ES-I3 (cell line): Measurements from ENCODE around the gene GTPBP8.

Source experiments
- H3K36me3 ChIP-seq: 2 replicates; pipeline ENCODE4 v1.6.1; 2013; ENCODE audit warnings: mild to moderate bottlenecking, low read length, control low read depth, moderate library complexity; ENCODE audit not compliant: insufficient read depth
- H3K4me1 ChIP-seq: 2 replicates; pipeline ENCODE4 v1.6.1; 2013; ENCODE audit warnings: mild to moderate bottlenecking, control low read depth, low read length; ENCODE audit not compliant: insufficient read depth
- H3K9ac ChIP-seq: 2 replicates; pipeline ENCODE4 v1.6.1; 2013; ENCODE audit warnings: low read depth, mild to moderate bottlenecking, low read length, moderate library complexity
- H3K9me3 ChIP-seq: 2 replicates; pipeline ENCODE4 v1.6.1; 2013; ENCODE audit warnings: mild to moderate bottlenecking, low read length, moderate library complexity; ENCODE audit not compliant: control insufficient read depth, insufficient read depth

The GTPBP8 gene

GRCh38 chr3:112976953-112977352 is 13.8 kb upstream of the GTPBP8 start:
- no peaks in the 10 kb centered on the region for H3K4me1 ChIP-seq

GRCh38 chr3:112979244-112979832 is 11.4 kb upstream of the GTPBP8 start:
- H3K9ac ChIP-seq = no peak overlapping the region
- H3K36me3 ChIP-seq = no peaks in the 10 kb centered on the region
- no peaks in the 10 kb centered on the region for H3K4me1 ChIP-seq
- no peaks in the 10 kb centered on the region for H3K9me3 ChIP-seq

More at GRCh38 chr3:112976953-112977352, 13.8 kb upstream of the GTPBP8 start:
- Histone ChIP-seq H3K9ac (no peak overlapping the region), H3K9me3 (no peaks in the 10 kb centered on the region), H3K36me3 (no peaks in the 10 kb centered on the region)

DNA sequence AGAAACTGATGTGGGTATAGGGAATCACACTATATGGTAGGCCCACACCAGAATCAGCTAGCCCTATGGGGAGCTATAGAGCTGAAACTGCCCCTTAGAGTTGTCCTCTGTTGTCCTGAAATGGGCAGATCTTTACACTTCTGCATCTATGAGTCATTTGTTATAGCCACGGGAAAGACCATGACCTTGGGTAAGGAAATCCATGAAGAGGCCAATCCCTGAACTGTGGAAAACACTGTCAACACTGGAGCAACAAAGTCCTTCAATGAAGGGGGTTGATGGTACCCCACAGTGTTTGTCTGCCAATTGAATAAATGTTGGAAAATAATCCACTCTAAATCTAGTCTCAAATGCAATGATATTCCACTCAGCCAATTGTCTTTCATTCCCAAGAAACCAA is 10.7 kb upstream of the GTPBP8 start:
- H3K9me3 ChIP-seq = no peaks in the 10 kb centered on the region
- no peaks in the 10 kb centered on the region for H3K36me3 ChIP-seq
- no peaks in the 10 kb centered on the region for H3K4me1 ChIP-seq
- no peak overlapping the region for H3K9ac ChIP-seq

DNA sequence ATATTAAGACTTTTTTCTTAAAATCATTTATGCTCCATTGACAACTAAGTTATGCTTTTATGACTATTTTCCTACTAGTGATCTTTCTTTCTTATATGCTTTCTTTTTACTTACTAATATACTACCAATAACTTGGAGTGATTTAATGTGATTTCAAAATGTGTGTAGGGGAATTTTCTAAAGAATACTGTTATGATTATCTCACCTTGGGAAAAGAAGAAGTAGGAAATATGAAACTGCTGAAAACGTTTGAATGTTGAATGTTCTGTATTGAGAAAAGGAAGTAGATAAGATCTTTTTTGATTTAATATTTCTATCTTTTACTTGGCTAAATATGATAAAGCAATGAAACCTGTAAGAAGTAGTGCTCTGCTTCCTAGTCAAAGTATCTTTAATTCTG is 8.1 kb upstream of the GTPBP8 start:
- no peaks in the 10 kb centered on the region for H3K9me3 ChIP-seq
- no peak overlapping the region for H3K9ac ChIP-seq
- H3K36me3 ChIP-seq = no peaks in the 10 kb centered on the region
- H3K4me1 ChIP-seq = no peaks in the 10 kb centered on the region

DNA sequence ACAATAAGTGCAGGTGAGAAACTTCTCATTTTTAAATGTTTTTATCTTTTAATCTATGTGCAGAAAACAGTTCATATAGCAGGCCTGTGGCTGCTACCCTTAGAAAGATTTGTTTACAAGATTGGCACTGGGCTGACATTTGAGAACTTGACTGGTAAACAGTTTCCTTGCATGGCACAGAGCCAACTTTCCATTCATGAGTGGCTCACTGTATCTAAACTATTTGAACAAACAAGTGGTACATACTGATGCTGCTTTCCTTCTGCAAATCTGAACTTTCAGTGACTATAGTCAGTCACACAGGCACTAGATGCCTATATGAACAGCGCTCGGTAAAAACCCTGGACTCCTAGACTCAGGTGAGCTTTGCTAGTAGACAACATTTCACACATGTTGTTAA is 6.3 kb upstream of the GTPBP8 start:
- Histone ChIP-seq H3K36me3 (no peaks in the 10 kb centered on the region), H3K9ac (no peak overlapping the region), H3K4me1 (no peaks in the 10 kb centered on the region), H3K9me3 (no peaks in the 10 kb centered on the region)

DNA sequence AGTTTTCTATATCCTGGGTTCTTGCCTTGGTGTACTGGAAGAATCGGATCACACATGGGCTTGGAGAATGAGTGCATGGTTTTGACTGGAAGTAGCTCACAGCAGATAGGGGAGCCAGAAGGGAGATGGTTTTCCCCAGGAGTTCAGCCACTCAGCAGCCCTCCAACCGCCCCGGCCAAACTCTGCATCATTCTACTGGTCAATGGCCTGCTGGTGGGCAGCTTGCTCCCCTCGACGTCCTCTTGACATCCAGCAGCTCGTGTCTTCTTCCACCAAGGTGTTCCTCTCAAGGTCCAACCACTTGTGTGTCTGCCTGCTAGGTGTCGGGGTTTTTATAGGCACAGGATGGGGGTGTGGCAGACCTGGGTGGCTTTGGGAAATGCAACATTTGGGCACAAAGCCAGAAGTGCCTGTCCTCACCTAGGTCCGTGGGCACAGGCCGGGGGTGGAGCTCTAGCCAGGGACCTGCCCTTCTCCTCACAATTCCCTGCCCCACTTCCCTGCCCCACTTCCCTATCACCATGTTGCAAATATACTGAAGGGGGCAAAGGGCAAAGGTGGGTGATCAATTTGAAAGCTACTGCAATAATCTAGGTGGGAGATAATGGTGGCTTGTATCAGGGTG is 3.0 kb upstream of the GTPBP8 start:
- H3K4me1 ChIP-seq = no peaks in the 10 kb centered on the region

GRCh38 chr3:112995800-112996199 is 5.0 kb downstream of the GTPBP8 start:
- peaks cover 4% of the 10 kb centered on the region; the same call in 1 of the 2 replicates for H3K4me1 ChIP-seq
- no peaks in the 10 kb centered on the region for H3K9me3 ChIP-seq
- H3K9ac ChIP-seq = no peak overlapping the region
- no peaks in the 10 kb centered on the region; the same call in 1 of the 2 replicates for H3K36me3 ChIP-seq

More for the DNA sequence above, 3.0 kb upstream of the GTPBP8 start:
- no peaks in the 10 kb centered on the region for H3K36me3 ChIP-seq
- H3K9ac ChIP-seq = no peak overlapping the region
- no peaks in the 10 kb centered on the region for H3K9me3 ChIP-seq

DNA sequence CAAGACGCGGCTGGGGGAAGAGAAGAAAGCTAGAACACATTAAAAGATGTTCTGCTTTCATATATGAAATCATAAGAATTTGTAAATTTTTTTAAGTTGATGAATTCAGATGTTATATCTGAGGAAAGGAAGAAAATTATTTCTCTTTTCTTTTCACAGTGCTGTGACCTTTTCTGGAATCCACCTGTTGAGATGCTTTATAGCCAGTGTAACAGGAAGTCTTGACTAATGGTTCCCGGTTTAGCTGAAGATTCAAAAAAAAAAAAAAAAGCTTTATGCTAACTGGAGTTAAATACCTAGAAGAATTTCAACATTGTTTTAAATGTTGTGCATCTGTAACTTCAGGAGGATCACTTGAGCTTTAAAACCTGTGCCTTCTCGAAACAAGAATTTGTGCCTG is 9.9 kb downstream of the GTPBP8 start:
- Histone ChIP-seq H3K9me3 (no peaks in the 10 kb centered on the region), H3K9ac (no peak overlapping the region), H3K36me3 (peaks cover 14% of the 10 kb centered on the region), H3K4me1 (no peaks in the 10 kb centered on the region; the same call in 1 of the 2 replicates)

GRCh38 chr3:113002037-113002436 is 11.3 kb downstream of the GTPBP8 start:
- no peak overlapping the region; the same call in 1 of the 2 replicates for H3K9ac ChIP-seq

DNA sequence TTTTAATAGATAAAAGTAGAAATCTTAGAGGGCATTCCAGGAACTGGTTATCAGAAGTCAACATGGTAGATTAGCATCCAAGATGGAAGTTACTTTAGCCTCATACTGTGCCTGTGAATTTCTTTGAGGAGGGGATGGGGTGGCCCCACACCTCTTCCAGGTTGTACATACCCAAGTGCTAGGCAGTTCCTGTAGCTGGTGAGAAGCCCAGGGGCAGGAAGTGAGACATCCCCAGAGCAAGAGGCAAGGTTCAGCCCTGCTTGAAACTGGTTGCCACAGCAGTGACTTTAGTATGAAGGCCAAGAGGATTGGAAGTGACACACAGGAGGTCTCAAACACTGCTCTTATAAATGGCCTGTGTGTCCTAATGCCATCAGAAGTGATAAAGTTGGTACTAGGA is 11.9 kb downstream of the GTPBP8 start:
- peaks cover 22% of the 10 kb centered on the region for H3K36me3 ChIP-seq
- H3K9ac ChIP-seq = no peak overlapping the region
- H3K9me3 ChIP-seq = no peaks in the 10 kb centered on the region
- H3K4me1 ChIP-seq = no peaks in the 10 kb centered on the region; the same call in 1 of the 2 replicates

More at GRCh38 chr3:113002037-113002436, 11.3 kb downstream of the GTPBP8 start:
- H3K9me3 ChIP-seq = no peaks in the 10 kb centered on the region
- no peaks in the 10 kb centered on the region; the same call in 1 of the 2 replicates for H3K4me1 ChIP-seq
- H3K36me3 ChIP-seq = peaks cover 22% of the 10 kb centered on the region

DNA sequence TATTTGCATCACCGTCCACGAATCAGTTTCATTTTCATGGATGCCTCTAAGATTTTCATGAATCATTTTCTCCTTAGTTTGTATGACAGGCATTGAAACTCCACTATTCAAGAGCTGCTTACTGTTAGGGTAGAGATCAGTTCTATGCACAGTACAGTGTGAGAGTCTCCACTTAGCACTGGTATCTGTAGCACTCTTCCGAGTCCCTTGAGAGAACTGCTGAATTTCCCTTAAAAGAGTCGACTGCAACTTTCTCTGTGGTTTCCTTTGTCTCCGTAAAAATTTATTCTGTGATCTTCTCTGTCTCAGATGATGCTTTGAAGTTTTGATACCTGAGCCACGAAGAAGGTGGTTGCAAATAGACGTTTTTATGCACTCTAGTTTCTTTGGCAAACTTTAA is 14.8 kb downstream of the GTPBP8 start:
- Histone ChIP-seq H3K4me1 (no peaks in the 10 kb centered on the region; the same call in 1 of the 2 replicates), H3K36me3 (peaks cover 25% of the 10 kb centered on the region), H3K9ac (no peak overlapping the region), H3K9me3 (no peaks in the 10 kb centered on the region)

DNA sequence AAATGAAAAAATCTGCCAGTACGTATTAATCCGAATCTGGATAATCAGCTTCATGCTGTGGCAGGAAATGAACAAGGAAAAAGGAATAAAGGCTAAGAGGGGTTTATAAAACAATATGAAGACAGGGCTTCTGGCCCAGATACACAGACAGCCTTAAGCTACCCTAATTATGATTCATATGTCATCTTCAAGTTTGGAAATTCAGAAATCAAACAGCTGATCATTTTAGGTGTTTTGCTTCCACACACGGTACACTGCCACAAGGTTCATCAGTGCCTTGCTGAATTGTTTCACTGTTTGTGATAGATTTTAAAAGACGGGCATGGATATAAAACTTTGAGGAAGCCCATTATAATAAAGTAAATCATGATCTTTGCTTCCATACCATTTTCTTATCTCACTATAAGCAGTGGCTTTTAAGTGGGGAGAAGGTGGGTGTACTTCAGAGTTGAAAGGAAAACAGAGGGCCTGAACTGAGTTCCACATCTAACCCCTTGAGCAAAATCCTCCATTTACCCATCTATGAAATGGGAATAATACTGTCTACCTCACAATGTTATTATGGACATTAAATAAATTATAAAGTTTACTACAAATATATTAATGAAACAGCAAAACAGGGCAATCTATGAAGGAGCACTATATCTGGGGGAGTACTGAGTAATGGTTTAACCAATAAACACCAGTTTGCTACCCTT is 15.7 kb downstream of the GTPBP8 start:
- H3K36me3 ChIP-seq = peaks cover 25% of the 10 kb centered on the region
- no peaks in the 10 kb centered on the region; the same call in 1 of the 2 replicates for H3K4me1 ChIP-seq
- no peak overlapping the region for H3K9ac ChIP-seq
- H3K9me3 ChIP-seq = no peaks in the 10 kb centered on the region

GRCh38 chr3:113008117-113008516 is 17.3 kb downstream of the GTPBP8 start:
- no peaks in the 10 kb centered on the region for H3K9me3 ChIP-seq
- H3K4me1 ChIP-seq = no peaks in the 10 kb centered on the region
- peaks cover 21% of the 10 kb centered on the region for H3K36me3 ChIP-seq
- no peak overlapping the region for H3K9ac ChIP-seq

DNA sequence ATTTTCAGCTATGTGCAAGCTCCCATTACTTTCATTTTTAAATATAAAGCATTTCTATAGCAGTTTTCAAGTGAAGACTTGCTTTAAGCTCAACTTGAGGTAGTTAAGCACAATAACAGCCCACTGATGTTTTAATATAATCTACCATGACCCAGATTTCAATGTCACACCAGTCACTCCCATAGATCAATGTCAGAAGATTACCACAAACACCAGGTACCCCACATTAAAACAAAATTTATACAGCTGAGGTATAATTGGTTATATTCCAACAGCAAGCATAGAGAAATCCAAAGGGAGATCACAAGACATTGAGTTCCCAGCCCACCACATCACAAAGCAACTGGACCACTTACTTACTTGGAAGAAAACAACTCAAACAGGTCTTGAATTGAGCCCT is 22.8 kb downstream of the GTPBP8 start:
- peaks cover 18% of the 10 kb centered on the region for H3K36me3 ChIP-seq
- no peaks in the 10 kb centered on the region for H3K9me3 ChIP-seq
- H3K4me1 ChIP-seq = peaks cover 9% of the 10 kb centered on the region; the same call in 1 of the 2 replicates
- no peak overlapping the region for H3K9ac ChIP-seq
